ENCODE results near the gene RAPGEF6.

- TF ChIP-seq, protein P1, sequence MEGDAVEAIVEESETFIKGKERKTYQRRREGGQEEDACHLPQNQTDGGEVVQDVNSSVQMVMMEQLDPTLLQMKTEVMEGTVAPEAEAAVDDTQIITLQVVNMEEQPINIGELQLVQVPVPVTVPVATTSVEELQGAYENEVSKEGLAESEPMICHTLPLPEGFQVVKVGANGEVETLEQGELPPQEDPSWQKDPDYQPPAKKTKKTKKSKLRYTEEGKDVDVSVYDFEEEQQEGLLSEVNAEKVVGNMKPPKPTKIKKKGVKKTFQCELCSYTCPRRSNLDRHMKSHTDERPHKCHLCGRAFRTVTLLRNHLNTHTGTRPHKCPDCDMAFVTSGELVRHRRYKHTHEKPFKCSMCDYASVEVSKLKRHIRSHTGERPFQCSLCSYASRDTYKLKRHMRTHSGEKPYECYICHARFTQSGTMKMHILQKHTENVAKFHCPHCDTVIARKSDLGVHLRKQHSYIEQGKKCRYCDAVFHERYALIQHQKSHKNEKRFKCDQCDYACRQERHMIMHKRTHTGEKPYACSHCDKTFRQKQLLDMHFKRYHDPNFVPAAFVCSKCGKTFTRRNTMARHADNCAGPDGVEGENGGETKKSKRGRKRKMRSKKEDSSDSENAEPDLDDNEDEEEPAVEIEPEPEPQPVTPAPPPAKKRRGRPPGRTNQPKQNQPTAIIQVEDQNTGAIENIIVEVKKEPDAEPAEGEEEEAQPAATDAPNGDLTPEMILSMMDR (IDR thresholded peaks at IDR 0.05 in 4 of 5, conservative IDR thresholded peaks at IDR 0.05 in 1 of 5), result no peak
- TF ChIP-seq POLR2A (IDR thresholded peaks at IDR 0.05), result no peak
Measured at GRCh38 chr5:131595088-131596033, 39.7 kb downstream of the RAPGEF6 start.
